ENCODE data around the gene RNF19B. TPM values are rescaled to one million over a fixed set of nuclear protein-coding genes. Genes with fewer than 3 reads are reported as not detected.
A peak's percentile ranks its signal among the peaks of the same experiment; 100 is the strongest.

RNF19B gene
- total RNA-seq, 1 donor from 2014 or later: 40.0 TPM

GRCh38 chr1:33003657-33004056 lies 39.0 kb upstream of the RNF19B start:
- H3K36me3 ChIP-seq: peaks cover 5 to 11% of the 10 kb centered on the region in 2 donors
- no peak overlapping the region for H3K4me3 ChIP-seq
- intact Hi-C loops (cut with DNase I): no loop called here
- no peak overlapping the region for H3K27ac ChIP-seq
- TF ChIP-seq CTCF (IDR thresholded peaks at IDR 0.05): no peak
- DNase-seq (ENCODE audit: low spot score in 2 of 2): no peak
- no peaks in the 10 kb centered on the region for H3K27me3 ChIP-seq
- no peaks in the 10 kb centered on the region for H3K9me3 ChIP-seq
- no peaks in the 10 kb centered on the region for H3K4me1 ChIP-seq

DNA sequence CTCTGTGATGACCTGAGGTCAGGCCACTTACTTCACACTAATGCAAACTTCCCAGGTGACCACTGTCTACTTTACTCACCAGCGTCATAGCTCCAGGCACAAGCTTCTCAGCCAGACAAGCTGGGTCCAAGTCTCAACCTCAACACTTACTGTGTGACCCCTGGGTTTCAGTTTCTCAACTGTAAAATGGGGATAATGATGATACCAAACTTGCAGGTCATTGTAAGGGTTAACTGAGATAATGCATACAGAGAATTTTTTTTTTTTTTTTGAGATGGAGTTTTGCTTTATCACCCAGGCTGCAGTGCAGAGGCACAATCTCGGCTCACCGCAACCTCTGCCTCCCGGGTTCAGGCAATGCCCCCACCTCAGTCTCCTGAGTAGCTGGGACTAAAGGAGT lies 37.4 kb upstream of the RNF19B start:
- intact Hi-C loops (cut with DNase I): no loop called here
- H3K27ac ChIP-seq: no peak overlapping the region
- no peaks in the 10 kb centered on the region for H3K9me3 ChIP-seq
- H3K4me3 ChIP-seq: no peak overlapping the region
- no peaks in the 10 kb centered on the region for H3K27me3 ChIP-seq
- H3K36me3 ChIP-seq: no peaks in the 10 kb centered on the region
- no peak for TF ChIP-seq CTCF (IDR thresholded peaks at IDR 0.05)
- no peak for DNase-seq (ENCODE audit: low spot score in 2 of 2)
- peaks cover 0 to 6% of the 10 kb centered on the region in 2 donors for H3K4me1 ChIP-seq

DNA sequence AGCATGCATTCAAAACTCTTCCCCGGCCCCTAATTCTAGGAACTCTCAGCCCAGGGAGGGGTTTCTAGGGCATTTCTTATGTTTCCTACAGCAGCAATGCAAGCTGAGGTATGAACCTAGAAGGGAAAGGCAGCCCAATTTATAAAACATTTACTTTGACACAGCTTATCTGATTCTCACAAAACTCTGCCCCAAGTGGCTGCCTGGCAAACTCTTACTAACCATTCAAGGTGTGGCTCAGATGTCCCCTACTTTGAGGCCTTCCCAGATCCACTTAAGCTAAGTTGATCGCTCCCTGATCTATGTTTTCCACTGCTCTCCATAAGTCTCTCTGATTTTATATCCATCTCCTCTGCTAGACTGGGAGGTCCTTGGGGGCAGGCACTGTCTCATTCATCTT lies 36.7 kb upstream of the RNF19B start:
- H3K27ac ChIP-seq: no peak overlapping the region
- no peaks in the 10 kb centered on the region for H3K36me3 ChIP-seq
- DNase-seq (ENCODE audit: low spot score in 2 of 2): no peak
- intact Hi-C loops (cut with DNase I): no loop called here
- no peaks in the 10 kb centered on the region for H3K9me3 ChIP-seq
- H3K27me3 ChIP-seq: no peaks in the 10 kb centered on the region
- H3K4me3 ChIP-seq: no peak overlapping the region
- no peak for TF ChIP-seq CTCF (IDR thresholded peaks at IDR 0.05)
- peaks cover 0 to 6% of the 10 kb centered on the region in 2 donors for H3K4me1 ChIP-seq

GRCh38 chr1:33000427-33001026 lies 35.9 kb upstream of the RNF19B start:
- H3K4me1 ChIP-seq: peaks cover 0 to 6% of the 10 kb centered on the region in 2 donors
- no peak overlapping the region for H3K4me3 ChIP-seq
- no peak for TF ChIP-seq CTCF (IDR thresholded peaks at IDR 0.05)
- no peaks in the 10 kb centered on the region for H3K36me3 ChIP-seq
- no peaks in the 10 kb centered on the region for H3K27me3 ChIP-seq
- intact Hi-C loops (cut with DNase I): no loop called here
- no peaks in the 10 kb centered on the region for H3K9me3 ChIP-seq
- DNase-seq (ENCODE audit: low spot score in 2 of 2): no peak
- no peak overlapping the region for H3K27ac ChIP-seq

DNA sequence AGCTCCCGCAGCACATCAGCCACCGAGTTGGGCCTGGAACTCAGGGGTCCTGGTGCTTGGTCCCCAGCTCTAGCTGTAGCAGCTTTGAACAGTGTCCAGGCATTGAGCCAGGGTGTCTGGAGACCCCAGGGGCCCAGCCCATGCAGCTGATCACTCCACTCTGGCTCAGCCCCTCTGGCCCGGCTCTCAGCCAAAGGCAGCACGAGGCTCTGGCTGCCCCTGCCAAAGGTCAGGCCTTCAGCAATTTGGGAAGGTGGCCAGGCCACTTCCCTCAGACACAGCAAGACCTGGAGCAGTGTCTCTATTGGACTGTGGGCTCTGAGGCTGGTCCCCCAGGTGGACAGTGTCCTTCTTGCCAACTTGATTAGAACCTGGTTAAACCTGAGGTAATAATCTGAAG lies 34.4 kb upstream of the RNF19B start:
- peaks cover 0 to 6% of the 10 kb centered on the region in 2 donors for H3K4me1 ChIP-seq
- intact Hi-C loops (cut with DNase I): no loop called here
- no peaks in the 10 kb centered on the region for H3K36me3 ChIP-seq
- no peak overlapping the region for H3K27ac ChIP-seq
- H3K27me3 ChIP-seq: no peaks in the 10 kb centered on the region
- DNase-seq (ENCODE audit: low spot score in 2 of 2): no peak
- H3K9me3 ChIP-seq: no peaks in the 10 kb centered on the region
- TF ChIP-seq CTCF (IDR thresholded peaks at IDR 0.05): no peak
- no peak overlapping the region for H3K4me3 ChIP-seq

DNA sequence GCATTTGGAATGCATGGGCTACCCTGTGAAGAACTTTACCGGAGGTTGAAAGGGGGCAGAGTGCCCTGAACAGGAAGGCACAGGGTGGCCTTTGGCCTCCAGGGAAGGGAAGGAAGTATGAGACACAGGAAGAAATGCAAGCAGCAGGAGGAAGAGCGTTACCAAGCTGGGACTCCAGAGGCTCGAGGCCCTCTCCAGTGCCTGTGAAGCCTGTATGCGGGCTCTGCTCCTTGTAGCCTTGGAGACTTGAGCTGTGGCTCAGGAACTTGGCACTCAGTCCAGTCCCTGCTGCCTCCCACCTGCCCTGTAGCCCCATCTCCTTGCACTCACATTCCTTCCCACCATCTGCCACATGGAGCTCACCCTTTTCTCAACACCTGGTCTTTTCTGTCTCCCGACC lies 33.5 kb upstream of the RNF19B start:
- Histone ChIP-seq H3K27me3 (no peaks in the 10 kb centered on the region), H3K4me3 (no peak overlapping the region), H3K27ac (peak overlapping the region in 1 of 2 donors; percentile 62), H3K9me3 (no peaks in the 10 kb centered on the region), H3K36me3 (no peaks in the 10 kb centered on the region), H3K4me1 (peaks cover 0 to 6% of the 10 kb centered on the region in 2 donors)
- no peak for TF ChIP-seq CTCF (IDR thresholded peaks at IDR 0.05)
- intact Hi-C loops (cut with DNase I): no loop called here
- DNase-seq (ENCODE audit: low spot score in 2 of 2): no peak

All from ascending aorta (tissue), 2 donors.